SK-N-SH (cell line): Measurements from ENCODE around the gene ZNF837. TPM values are rescaled to one million over a fixed set of nuclear protein-coding genes. Genes with fewer than 3 reads are reported as not detected.

Source experiments
- CTCF ChIA-PET: fragments of 300-600, 350-600 bp; formaldehyde crosslinking; extraction: SDS; loops from one replicate; lab custom pipeline; 2021; lab: Yijun Ruan, JAX
- POLR2A ChIA-PET: fragments of 350-600 bp; sonication (Branson Sonifier 250); formaldehyde crosslinking; extraction: SDS; loops from one replicate; lab custom pipeline; 2020; ENCODE audit warnings: antibody characterized with exemption, inconsistent platforms; lab: Yijun Ruan, JAX
- DNase-seq: peaks from one replicate; pipeline ENCODE4 v3.0.0; 2012
- H2AFZ ChIP-seq: fragments of 200-600 bp; sonication (generic); 2 replicates; pipeline ENCODE4 v1.8.1; 2016; ENCODE audit warnings: antibody characterized with exemption, mild to moderate bottlenecking, low read depth
- H3F3A ChIP-seq: fragments of 200-600 bp; sonication (generic); replicated peaks from 2 replicates; pipeline ENCODE3; 2016; ENCODE audit warnings: antibody characterized with exemption, mild to moderate bottlenecking; ENCODE audit not compliant: insufficient read depth
- H3K27ac ChIP-seq, 2 experiments: fragments of 200-500 bp in 1 of 2; fragments of 200-600 bp in 1 of 2; sonication (Bioruptor generic) in 1 of 2; sonication (generic), shearing (Covaris generic) in 1 of 2; 2 replicates each; pipeline versions ENCODE4 v1.5.1 to v1.6.1; 2014 to 2016; ENCODE audit warnings: low read depth in 2 of 2, inconsistent platforms in 1 of 2, low read length in 1 of 2, mild to moderate bottlenecking in 1 of 2, mixed read lengths in 1 of 2
- H3K27me3 ChIP-seq: fragments of 200-600 bp; sonication (generic), shearing (Covaris generic); 2 replicates; pipeline ENCODE4 v1.6.1; 2016; ENCODE audit warnings: mixed run types; ENCODE audit not compliant: insufficient read depth
- H3K36me3 ChIP-seq, 2 experiments: fragments of 200-500 bp in 1 of 2; fragments of 200-600 bp in 1 of 2; sonication (Bioruptor generic) in 1 of 2; sonication (generic) in 1 of 2; replicated peaks in 1 of 2; 2 replicates each; pipeline versions ENCODE3 to v1.5.1; 2014 to 2016; ENCODE audit warnings: low read length in 1 of 2, mild to moderate bottlenecking in 1 of 2; ENCODE audit not compliant: insufficient read depth in 2 of 2, control insufficient read depth in 1 of 2
- H3K4me1 ChIP-seq, 2 experiments: fragments of 200-500 bp in 1 of 2; fragments of 200-600 bp in 1 of 2; sonication (Bioruptor generic) in 1 of 2; sonication (generic), shearing (Covaris generic) in 1 of 2; 2 replicates each; pipeline versions ENCODE4 v1.5.1 to v1.6.1; 2014 to 2016; ENCODE audit warnings: low read depth in 1 of 2, low read length in 1 of 2, mixed run types in 1 of 2; ENCODE audit not compliant: insufficient read depth in 2 of 2, control insufficient read depth in 1 of 2
- H3K4me2 ChIP-seq: fragments of 200-600 bp; sonication (generic), shearing (Covaris generic); 2 replicates; pipeline ENCODE4 v1.6.1; 2017; ENCODE audit warnings: mixed run types
- H3K4me3 ChIP-seq, 2 experiments: fragments of 200-500 bp in 1 of 2; fragments of 200-600 bp in 1 of 2; sonication (Bioruptor generic) in 1 of 2; sonication (generic), shearing (Covaris generic) in 1 of 2; 2 replicates each; pipeline versions ENCODE4 v1.5.1 to v1.8.1; 2014 to 2016; ENCODE audit warnings: low read depth in 2 of 2, inconsistent platforms in 1 of 2, low read length in 1 of 2, mild to moderate bottlenecking in 1 of 2, mixed read lengths in 1 of 2, moderate library complexity in 1 of 2
- H3K79me2 ChIP-seq: fragments of 200-600 bp; sonication (generic); 2 replicates; pipeline ENCODE4 v1.8.1; 2017; ENCODE audit warnings: mild to moderate bottlenecking; ENCODE audit not compliant: insufficient read depth
- H3K9ac ChIP-seq: fragments of 200-600 bp; sonication (generic); 2 replicates; pipeline ENCODE4 v1.6.1; 2017; ENCODE audit warnings: mixed run types
- H3K9me2 ChIP-seq: fragments of 200-600 bp; sonication (generic); 2 replicates; pipeline ENCODE4 v1.6.1; 2017; ENCODE audit warnings: mixed run types
- H3K9me3 ChIP-seq: fragments of 200-600 bp; sonication (generic); 2 replicates; pipeline ENCODE4 v1.6.1; 2017; ENCODE audit warnings: mixed run types, mild to moderate bottlenecking, moderate library complexity
- H4K20me1 ChIP-seq: fragments of 200-600 bp; sonication (generic); 2 replicates; pipeline ENCODE4 v1.6.1; 2017; ENCODE audit warnings: mild to moderate bottlenecking, mixed run types; ENCODE audit not compliant: insufficient read depth
- CHD2 ChIP-seq: fragments of 150-350 bp; IDR thresholded peaks from 2 replicates; pipeline ENCODE4 v1.6.1; 2018; ENCODE audit warnings: low read length; ENCODE audit not compliant: partially characterized antibody
- ELF1 ChIP-seq: IDR thresholded peaks from 2 replicates; pipeline ENCODE4 v1.4.0; 2012
- FOXJ3 ChIP-seq: sonication (generic); formaldehyde crosslinking; IDR thresholded peaks from 2 replicates; pipeline ENCODE4 v1.5.1; 2020; ENCODE audit warnings: mild to moderate bottlenecking, missing genetic modification reagents
- JUND ChIP-seq: IDR thresholded peaks from 2 replicates; pipeline ENCODE4 v1.4.0; 2012
- MEF2A ChIP-seq: IDR thresholded peaks from 2 replicates; pipeline ENCODE4 v1.4.0; 2012; ENCODE audit warnings: low read depth, borderline replicate concordance
- NFIC ChIP-seq: IDR thresholded peaks from 2 replicates; pipeline ENCODE4 v1.4.0; 2012; ENCODE audit warnings: borderline replicate concordance
- NRF1 ChIP-seq: IDR thresholded peaks from 2 replicates; pipeline ENCODE4 v1.6.1; 2012; ENCODE audit warnings: low read depth, mild to moderate bottlenecking, low read length
- POLR2AphosphoS5 ChIP-seq: IDR thresholded peaks from 2 replicates; pipeline ENCODE4 v1.6.1; 2012; ENCODE audit warnings: low read depth, low read length
- RCOR1 ChIP-seq: fragments of 150-350 bp; IDR thresholded peaks from 2 replicates; pipeline ENCODE4 v1.6.1; 2017; ENCODE audit warnings: antibody characterized with exemption, low read length
- RFX5 ChIP-seq: IDR thresholded peaks from 2 replicates; pipeline ENCODE4 v1.6.1; 2012; ENCODE audit warnings: mild to moderate bottlenecking, improper control_type of control experiment, low read length
- RXRA ChIP-seq: IDR thresholded peaks from 2 replicates; pipeline ENCODE4 v1.4.0; 2012; ENCODE audit warnings: low read depth, mild to moderate bottlenecking, borderline replicate concordance
- SIN3A ChIP-seq: IDR thresholded peaks from 2 replicates; pipeline ENCODE4 v1.6.1; 2012; ENCODE audit warnings: low read depth, mild to moderate bottlenecking, low read length, moderate library complexity, borderline replicate concordance
- TAF1 ChIP-seq: IDR thresholded peaks from 2 replicates; pipeline ENCODE4 v1.6.1; 2012; ENCODE audit warnings: low read depth, mild to moderate bottlenecking, low read length, moderate library complexity, borderline replicate concordance
- TCF12 ChIP-seq: IDR thresholded peaks from 2 replicates; pipeline ENCODE4 v1.4.0; 2012
- TEAD4 ChIP-seq: IDR thresholded peaks from 2 replicates; pipeline ENCODE4 v1.4.0; 2012; ENCODE audit warnings: mild to moderate bottlenecking, borderline replicate concordance; ENCODE audit not compliant: insufficient read depth
- YY1 ChIP-seq: IDR thresholded peaks from 2 replicates; pipeline ENCODE4 v1.4.0; 2012; ENCODE audit warnings: low read depth, mild to moderate bottlenecking
- WGBS: methylation state at CpG from one replicate; pipeline ENCODE4 v1.1.6; 2017; ENCODE audit warnings: low lambda C conversion rate; 5-methylcytosine and 5-hydroxymethylcytosine counted together
- polyA plus RNA-seq, 3 experiments: library from polyadenylated mRNA; depleted of rRNA; stranded (reverse); fragments of >200 nt; gene quantifications; 2 replicates each; pipeline ENCODE4 v1.2.3, GENCODE V29; 2012
- TF ChIP-seq, protein P1 (sequence below): fragments of 150-350 bp; IDR thresholded peaks from 2 replicates; pipeline ENCODE4 v1.6.1; 2016; ENCODE audit warnings: mild to moderate bottlenecking, low read depth, low read length
- TF ChIP-seq, protein P2 (sequence below): IDR thresholded peaks from 2 replicates; pipeline ENCODE4; 2012
- TF ChIP-seq, protein P3 (sequence below): IDR thresholded peaks from 2 replicates; pipeline ENCODE4 v1.4.0; 2012; ENCODE audit warnings: low read depth, borderline replicate concordance
- TF ChIP-seq, protein P4 (sequence below): IDR thresholded peaks from 2 replicates; pipeline ENCODE4 v1.4.0; 2012; ENCODE audit warnings: low read depth
- TF ChIP-seq, protein P5 (sequence below): IDR thresholded peaks from 2 replicates; pipeline ENCODE4 v1.6.1; 2012; ENCODE audit warnings: mild to moderate bottlenecking, low read depth, low read length, moderate library complexity
- TF ChIP-seq, protein P6 (sequence below): IDR thresholded peaks from 2 replicates; pipeline ENCODE4 v1.4.0; 2012; ENCODE audit warnings: low read depth, borderline replicate concordance

Gene ZNF837
- polyA plus RNA-seq (2012; rRNA removed), result 1.2 and 1.6 TPM in 2 replicates
- 0.58 and 1.1 TPM in 2 replicates for polyA plus RNA-seq (2012; cell fraction: cytosol; rRNA removed)
- polyA plus RNA-seq (2012; cell fraction: nucleus; rRNA removed), result 2.2 and 3.3 TPM in 2 replicates

DNA sequence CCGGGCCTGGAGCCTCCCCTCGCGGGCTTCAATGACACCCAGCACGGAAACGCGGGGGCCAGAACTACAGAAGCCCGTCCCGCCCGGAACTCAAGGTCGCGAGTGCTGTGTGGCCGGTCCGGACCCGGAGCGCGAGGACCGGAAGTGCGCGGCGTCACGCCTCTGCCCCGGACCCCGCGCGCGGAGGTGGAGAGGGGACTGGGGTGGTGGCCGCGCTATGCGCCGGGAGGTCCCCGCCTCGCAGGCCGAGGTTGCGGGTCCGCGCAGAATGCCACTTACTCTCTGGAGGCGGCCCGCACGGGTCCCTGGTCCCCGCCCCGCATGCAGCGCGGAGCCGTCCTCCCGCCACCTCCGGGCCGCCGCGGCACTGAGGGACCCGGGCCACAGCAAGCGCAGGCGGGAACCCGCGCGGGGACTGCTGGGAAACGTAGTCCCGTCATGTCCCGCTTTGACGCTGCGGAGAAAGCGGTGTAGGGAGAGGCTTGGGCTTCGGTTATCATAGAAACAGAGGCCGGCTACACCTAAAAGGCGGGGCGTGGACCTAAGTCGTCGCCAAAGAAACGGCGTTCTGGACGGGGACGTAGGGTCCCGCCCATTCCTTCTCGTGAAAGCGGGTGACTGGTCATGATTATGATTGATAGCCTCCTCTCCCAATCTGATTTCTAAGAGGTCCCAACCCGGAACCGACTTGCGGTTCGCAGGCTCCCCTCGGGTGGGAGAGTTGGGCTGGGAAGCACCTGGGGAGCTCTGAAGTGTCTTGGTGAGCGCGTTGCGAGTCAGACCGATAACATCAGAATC lies at the start of gene ZNF837:
TSS of gene ZNF837 (minus strand) at position 369 of the 798 bp plus-strand sequence. CDS start 11,698 bp downstream, outside the sequence.
- H3K4me2 ChIP-seq, result peak within 1 kb of the TSS; percentile 98
- H3K9ac ChIP-seq, result peak within 1 kb of the TSS; percentile 84
- WGBS, result under 1% methylated on average over 26 of the region's 83 CpGs
- POLR2A ChIA-PET, result interaction anchor here (0.8 to 1.2 kb wide), 3 partner anchors 16 to 19 kb away, joined by 3 to 9 read pairs (median 7); partner anchors contain the start of gene ZNF497
- DNase-seq, result peak; percentile 93
- peaks cover 12 to 28% of the 10 kb centered on the region in 2 experiments; a peak in 2 of 4 replicates for H3K4me1 ChIP-seq
- H2AFZ ChIP-seq, result peak within 1 kb of the TSS; percentile 79; the same call in 1 of the 2 replicates
- H3K9me2 ChIP-seq, result no peaks in the 10 kb centered on the region
- H3K79me2 ChIP-seq, result peaks cover 26% of the 10 kb centered on the region
- peaks cover 12% of the 10 kb centered on the region for H3F3A ChIP-seq
- H3K9me3 ChIP-seq, result no peaks in the 10 kb centered on the region
- H4K20me1 ChIP-seq, result no peaks in the 10 kb centered on the region
- H3K27me3 ChIP-seq, result no peaks in the 10 kb centered on the region
- H3K4me3 ChIP-seq, result peak within 1 kb of the TSS; percentile 56 to 99
- H3K27ac ChIP-seq, result peak within 1 kb of the TSS; percentile 81 to 89
- H3K36me3 ChIP-seq, result no peaks in the 10 kb centered on the region
- CTCF ChIA-PET, result interaction anchor here (0.7 to 1.1 kb wide), 3 partner anchors 17 to 139 kb away, joined by 3 read pairs; partner anchors contain the start of gene ZBTB45
- peak; percentile 67 for TF ChIP-seq POLR2AphosphoS5
- TF ChIP-seq, protein P1, sequence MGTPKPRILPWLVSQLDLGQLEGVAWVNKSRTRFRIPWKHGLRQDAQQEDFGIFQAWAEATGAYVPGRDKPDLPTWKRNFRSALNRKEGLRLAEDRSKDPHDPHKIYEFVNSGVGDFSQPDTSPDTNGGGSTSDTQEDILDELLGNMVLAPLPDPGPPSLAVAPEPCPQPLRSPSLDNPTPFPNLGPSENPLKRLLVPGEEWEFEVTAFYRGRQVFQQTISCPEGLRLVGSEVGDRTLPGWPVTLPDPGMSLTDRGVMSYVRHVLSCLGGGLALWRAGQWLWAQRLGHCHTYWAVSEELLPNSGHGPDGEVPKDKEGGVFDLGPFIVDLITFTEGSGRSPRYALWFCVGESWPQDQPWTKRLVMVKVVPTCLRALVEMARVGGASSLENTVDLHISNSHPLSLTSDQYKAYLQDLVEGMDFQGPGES, result peak; percentile 69
- TF ChIP-seq, protein P2, sequence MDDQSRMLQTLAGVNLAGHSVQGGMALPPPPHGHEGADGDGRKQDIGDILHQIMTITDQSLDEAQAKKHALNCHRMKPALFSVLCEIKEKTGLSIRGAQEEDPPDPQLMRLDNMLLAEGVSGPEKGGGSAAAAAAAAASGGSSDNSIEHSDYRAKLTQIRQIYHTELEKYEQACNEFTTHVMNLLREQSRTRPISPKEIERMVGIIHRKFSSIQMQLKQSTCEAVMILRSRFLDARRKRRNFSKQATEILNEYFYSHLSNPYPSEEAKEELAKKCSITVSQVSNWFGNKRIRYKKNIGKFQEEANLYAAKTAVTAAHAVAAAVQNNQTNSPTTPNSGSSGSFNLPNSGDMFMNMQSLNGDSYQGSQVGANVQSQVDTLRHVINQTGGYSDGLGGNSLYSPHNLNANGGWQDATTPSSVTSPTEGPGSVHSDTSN, result peak; percentile 99
- TF ChIP-seq, protein P3, sequence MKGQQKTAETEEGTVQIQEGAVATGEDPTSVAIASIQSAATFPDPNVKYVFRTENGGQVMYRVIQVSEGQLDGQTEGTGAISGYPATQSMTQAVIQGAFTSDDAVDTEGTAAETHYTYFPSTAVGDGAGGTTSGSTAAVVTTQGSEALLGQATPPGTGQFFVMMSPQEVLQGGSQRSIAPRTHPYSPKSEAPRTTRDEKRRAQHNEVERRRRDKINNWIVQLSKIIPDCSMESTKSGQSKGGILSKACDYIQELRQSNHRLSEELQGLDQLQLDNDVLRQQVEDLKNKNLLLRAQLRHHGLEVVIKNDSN, result peak; percentile 76
- peak; percentile 97 for TF ChIP-seq ELF1
- no peak for TF ChIP-seq TEAD4
- TF ChIP-seq FOXJ3 (CRISPR knock-in tag), result peak; percentile 72
- TF ChIP-seq RXRA, result no peak
- peak; percentile 67 for TF ChIP-seq CHD2
- 0 out of 2 replicates have a peak, but pooled peaks have one; percentile 63 for TF ChIP-seq SIN3A
- TF ChIP-seq, protein P4, sequence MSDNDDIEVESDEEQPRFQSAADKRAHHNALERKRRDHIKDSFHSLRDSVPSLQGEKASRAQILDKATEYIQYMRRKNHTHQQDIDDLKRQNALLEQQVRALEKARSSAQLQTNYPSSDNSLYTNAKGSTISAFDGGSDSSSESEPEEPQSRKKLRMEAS, result peak; percentile 87
- 0 out of 2 replicates have a peak, but pooled peaks have one; percentile 31 for TF ChIP-seq NRF1
- peak; percentile 43; the same call in 1 of the 2 replicates for TF ChIP-seq TCF12
- no peak for TF ChIP-seq JUND
- no peak for TF ChIP-seq NFIC
- peak; percentile 93 for TF ChIP-seq TAF1
- TF ChIP-seq, protein P5, sequence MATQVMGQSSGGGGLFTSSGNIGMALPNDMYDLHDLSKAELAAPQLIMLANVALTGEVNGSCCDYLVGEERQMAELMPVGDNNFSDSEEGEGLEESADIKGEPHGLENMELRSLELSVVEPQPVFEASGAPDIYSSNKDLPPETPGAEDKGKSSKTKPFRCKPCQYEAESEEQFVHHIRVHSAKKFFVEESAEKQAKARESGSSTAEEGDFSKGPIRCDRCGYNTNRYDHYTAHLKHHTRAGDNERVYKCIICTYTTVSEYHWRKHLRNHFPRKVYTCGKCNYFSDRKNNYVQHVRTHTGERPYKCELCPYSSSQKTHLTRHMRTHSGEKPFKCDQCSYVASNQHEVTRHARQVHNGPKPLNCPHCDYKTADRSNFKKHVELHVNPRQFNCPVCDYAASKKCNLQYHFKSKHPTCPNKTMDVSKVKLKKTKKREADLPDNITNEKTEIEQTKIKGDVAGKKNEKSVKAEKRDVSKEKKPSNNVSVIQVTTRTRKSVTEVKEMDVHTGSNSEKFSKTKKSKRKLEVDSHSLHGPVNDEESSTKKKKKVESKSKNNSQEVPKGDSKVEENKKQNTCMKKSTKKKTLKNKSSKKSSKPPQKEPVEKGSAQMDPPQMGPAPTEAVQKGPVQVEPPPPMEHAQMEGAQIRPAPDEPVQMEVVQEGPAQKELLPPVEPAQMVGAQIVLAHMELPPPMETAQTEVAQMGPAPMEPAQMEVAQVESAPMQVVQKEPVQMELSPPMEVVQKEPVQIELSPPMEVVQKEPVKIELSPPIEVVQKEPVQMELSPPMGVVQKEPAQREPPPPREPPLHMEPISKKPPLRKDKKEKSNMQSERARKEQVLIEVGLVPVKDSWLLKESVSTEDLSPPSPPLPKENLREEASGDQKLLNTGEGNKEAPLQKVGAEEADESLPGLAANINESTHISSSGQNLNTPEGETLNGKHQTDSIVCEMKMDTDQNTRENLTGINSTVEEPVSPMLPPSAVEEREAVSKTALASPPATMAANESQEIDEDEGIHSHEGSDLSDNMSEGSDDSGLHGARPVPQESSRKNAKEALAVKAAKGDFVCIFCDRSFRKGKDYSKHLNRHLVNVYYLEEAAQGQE, result peak; percentile 28; the same call in 1 of the 2 replicates
- TF ChIP-seq, protein P6, sequence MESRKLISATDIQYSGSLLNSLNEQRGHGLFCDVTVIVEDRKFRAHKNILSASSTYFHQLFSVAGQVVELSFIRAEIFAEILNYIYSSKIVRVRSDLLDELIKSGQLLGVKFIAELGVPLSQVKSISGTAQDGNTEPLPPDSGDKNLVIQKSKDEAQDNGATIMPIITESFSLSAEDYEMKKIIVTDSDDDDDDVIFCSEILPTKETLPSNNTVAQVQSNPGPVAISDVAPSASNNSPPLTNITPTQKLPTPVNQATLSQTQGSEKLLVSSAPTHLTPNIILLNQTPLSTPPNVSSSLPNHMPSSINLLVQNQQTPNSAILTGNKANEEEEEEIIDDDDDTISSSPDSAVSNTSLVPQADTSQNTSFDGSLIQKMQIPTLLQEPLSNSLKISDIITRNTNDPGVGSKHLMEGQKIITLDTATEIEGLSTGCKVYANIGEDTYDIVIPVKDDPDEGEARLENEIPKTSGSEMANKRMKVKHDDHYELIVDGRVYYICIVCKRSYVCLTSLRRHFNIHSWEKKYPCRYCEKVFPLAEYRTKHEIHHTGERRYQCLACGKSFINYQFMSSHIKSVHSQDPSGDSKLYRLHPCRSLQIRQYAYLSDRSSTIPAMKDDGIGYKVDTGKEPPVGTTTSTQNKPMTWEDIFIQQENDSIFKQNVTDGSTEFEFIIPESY, result peak; percentile 65; the same call in 1 of the 2 replicates
- TF ChIP-seq YY1, result peak; percentile 74; the same call in 1 of the 2 replicates
- TF ChIP-seq MEF2A, result no peak
- no peak for TF ChIP-seq RCOR1
- TF ChIP-seq RFX5, result peak; percentile 14; the same call in 1 of the 2 replicates
